Right ventricle myocardium superior (tissue), 1 donor: Measurements from ENCODE around the gene LAMC2. TPM values are rescaled to one million over a fixed set of nuclear protein-coding genes. Genes with fewer than 3 reads are reported as not detected.
"Not testable (repeated sequence)": the region's sequence is repeated elsewhere in the genome, so short reads cannot be mapped to it uniquely, and the experiment has no call there.

ENCODE experiments used
- ATAC-seq: fragments of 200-7000 bp; cut with Tn5 transposase; one replicate; pipeline ENCODE4 v1.9.1; 2020; ENCODE audit warnings: mild to moderate bottlenecking; ENCODE audit not compliant: poor library complexity
- DNase-seq: peaks from one replicate; pipeline ENCODE4 v3.0.0-alpha.2; 2020
- intact Hi-C: fragments of 100-400 bp; cut with DNase I; formaldehyde crosslinking; loops from one replicate; pipeline ENCODE4 v1.11.2; 2022
- total RNA-seq: library from RNA; stranded (reverse); fragmentation: NEBNext Ultra II Directional; extraction: Animal tissue kit (Norgen Biotek cat#: 25700); gene quantifications from one replicate; pipeline ENCODE4 v1.2.1, GENCODE V29; 2021
- donor health status: DM: no; HTN: yes; CAD: no; lungs with severe emphysema.

Gene LAMC2
- total RNA-seq, 1 donor from 2014 or later, result 4.0 TPM

GRCh38 chr1:183228347-183229220 is 42.5 kb downstream of the LAMC2 start:
- intact Hi-C loops, result loop anchor here (5.0 kb wide), 1 partner anchor 266 kb away; no protein-coding TSS in a partner anchor
- no peak for ATAC-seq
- no peak for DNase-seq

GRCh38 chr1:183230413-183230812 is 44.3 kb downstream of the LAMC2 start:
- intact Hi-C loops, result no loop called here
- DNase-seq (no peak), ATAC-seq (no peak)

- ATAC-seq (no peak), DNase-seq (no peak)
- intact Hi-C loops, result no loop called here
Measured at GRCh38 chr1:183231545-183231944, 45.5 kb downstream of the LAMC2 start.

- intact Hi-C loops, result no loop called here
- DNase-seq, result no peak
- ATAC-seq, result no peak
Measured at GRCh38 chr1:183233113-183233512, 47.0 kb downstream of the LAMC2 start.

- intact Hi-C loops, result no loop called here
- ATAC-seq (peak; percentile 90), DNase-seq (peak; percentile 55)
Measured at GRCh38 chr1:183234660-183235476, 48.8 kb downstream of the LAMC2 start.

- no peak for DNase-seq
- ATAC-seq, result no peak
- intact Hi-C loops, result no loop called here
Measured at GRCh38 chr1:183235503-183235902, 49.4 kb downstream of the LAMC2 start.

GRCh38 chr1:183236158-183236725 is 50.2 kb downstream of the LAMC2 start:
- intact Hi-C loops, result no loop called here
- no peak for ATAC-seq

GRCh38 chr1:183237046-183237445 is 51.0 kb downstream of the LAMC2 start:
- ATAC-seq, result no peak
- intact Hi-C loops, result no loop called here
- DNase-seq, result no peak

More at GRCh38 chr1:183236158-183236725, 50.2 kb downstream of the LAMC2 start:
- no peak for DNase-seq

- no peak for DNase-seq
- no peak for ATAC-seq
- intact Hi-C loops, result no loop called here
Measured at GRCh38 chr1:183238071-183238470, 52.0 kb downstream of the LAMC2 start.

GRCh38 chr1:183239220-183239742 is 53.2 kb downstream of the LAMC2 start:
- DNase-seq (peak; percentile 42), ATAC-seq (no peak)
- intact Hi-C loops, result no loop called here

- ATAC-seq (peak; percentile 38), DNase-seq (peak; percentile 53)
- intact Hi-C loops, result no loop called here
Measured at GRCh38 chr1:183239793-183240525, 53.9 kb downstream of the LAMC2 start.

- intact Hi-C loops, result no loop called here
- DNase-seq (no peak), ATAC-seq (no peak)
Measured at GRCh38 chr1:183240526-183240825, 54.4 kb downstream of the LAMC2 start.

GRCh38 chr1:183240853-183241252 is 54.8 kb downstream of the LAMC2 start:
- intact Hi-C loops, DNase-seq, ATAC-seq: not testable (repeated sequence)

GRCh38 chr1:183241471-183241870 is 55.4 kb downstream of the LAMC2 start:
- intact Hi-C loops, result no loop called here

GRCh38 chr1:183242556-183242955 is 56.5 kb downstream of the LAMC2 start:
- intact Hi-C loops, result no loop called here

More at GRCh38 chr1:183241471-183241870, 55.4 kb downstream of the LAMC2 start:
- no peak for DNase-seq
- no peak for ATAC-seq

GRCh38 chr1:183243161-183244050 is 57.3 kb downstream of the LAMC2 start:
- ATAC-seq, result peak; percentile 65
- intact Hi-C loops, result no loop called here
- peak; percentile 82 for DNase-seq

More at GRCh38 chr1:183242556-183242955, 56.5 kb downstream of the LAMC2 start:
- peak; percentile 37 for ATAC-seq
- no peak for DNase-seq

- intact Hi-C loops, result no loop called here
- peak; percentile 91 for DNase-seq
Measured at GRCh38 chr1:183244466-183244865, 58.4 kb downstream of the LAMC2 start.

More at GRCh38 chr1:183244466-183244865, 58.4 kb downstream of the LAMC2 start:
- peak; percentile 58 for ATAC-seq
